NCI-H2196 (cell line): ENCODE data around the gene DAPK1.

Source experiments
- DNase-seq: peaks from one replicate; lab custom pipeline; 2025; ENCODE audit not compliant: unreplicated experiment; lab: John Stamatoyannopoulos, UW

The DAPK1 gene

GRCh38 chr9:87681271-87682061 is 183.8 kb downstream of the DAPK1 start:
- no peak for DNase-seq

GRCh38 chr9:87682085-87682484 is 184.4 kb downstream of the DAPK1 start:
- no peak for DNase-seq

GRCh38 chr9:87682618-87683017 is 185.0 kb downstream of the DAPK1 start:
- DNase-seq, result no peak

GRCh38 chr9:87683751-87684626 is 186.3 kb downstream of the DAPK1 start:
- no peak for DNase-seq

- DNase-seq, result peak; percentile 15
Observed at GRCh38 chr9:87684627-87685219, 187.1 kb downstream of the DAPK1 start.

- DNase-seq, result no peak
Observed at GRCh38 chr9:87685441-87685840, 187.8 kb downstream of the DAPK1 start.

- no peak for DNase-seq
Observed at GRCh38 chr9:87685871-87686519, 188.3 kb downstream of the DAPK1 start.

GRCh38 chr9:87686520-87687090 is 188.9 kb downstream of the DAPK1 start:
- DNase-seq, result no peak

- DNase-seq, result no peak
Observed at GRCh38 chr9:87687207-87687606, 189.5 kb downstream of the DAPK1 start.

- no peak for DNase-seq
Observed at GRCh38 chr9:87694236-87694755, 196.6 kb downstream of the DAPK1 start.

GRCh38 chr9:87695523-87695922 is 197.9 kb downstream of the DAPK1 start:
- DNase-seq, result no peak

GRCh38 chr9:87696641-87697040 is 199.0 kb downstream of the DAPK1 start:
- DNase-seq, result no peak

- DNase-seq, result no peak
Observed at GRCh38 chr9:87698069-87698809, 200.6 kb downstream of the DAPK1 start.

GRCh38 chr9:87699835-87700234 is 202.2 kb downstream of the DAPK1 start:
- DNase-seq, result no peak

- no peak for DNase-seq
Observed at GRCh38 chr9:87701491-87701890, 203.8 kb downstream of the DAPK1 start.

GRCh38 chr9:87701931-87702421 is 204.3 kb downstream of the DAPK1 start:
- DNase-seq, result no peak

- no peak for DNase-seq
Observed at GRCh38 chr9:87702921-87703320, 205.3 kb downstream of the DAPK1 start.

- no peak for DNase-seq
Observed at GRCh38 chr9:87703636-87704276, 206.1 kb downstream of the DAPK1 start.

GRCh38 chr9:87704342-87704741 is 206.7 kb downstream of the DAPK1 start:
- no peak for DNase-seq
